HUES48 (cell line): ENCODE results near the gene SLC4A11.

ENCODE experiments used
- H3K27ac ChIP-seq: one replicate; pipeline ENCODE4 v1.7.0; 2013; ENCODE audit warnings: low read depth, low read length, inconsistent platforms
- H3K27me3 ChIP-seq: 2 replicates; pipeline ENCODE4 v1.6.1; 2013; ENCODE audit warnings: mild to moderate bottlenecking, low read length; ENCODE audit not compliant: control insufficient read depth, insufficient read depth
- H3K36me3 ChIP-seq: 2 replicates; pipeline ENCODE4 v1.6.1; 2013; ENCODE audit warnings: low read length; ENCODE audit not compliant: control insufficient read depth, insufficient read depth
- H3K4me1 ChIP-seq: 2 replicates; pipeline ENCODE4 v1.6.1; 2013; ENCODE audit warnings: mild to moderate bottlenecking, low read length; ENCODE audit not compliant: control insufficient read depth, insufficient read depth
- H3K4me3 ChIP-seq: 2 replicates; pipeline ENCODE4 v1.5.1; 2013; ENCODE audit warnings: mild to moderate bottlenecking, low read depth, low read length
- H3K9ac ChIP-seq: 2 replicates; pipeline ENCODE4 v1.6.1; 2013; ENCODE audit warnings: mild to moderate bottlenecking, low read depth, low read length, moderate library complexity
- H3K9me3 ChIP-seq: 2 replicates; pipeline ENCODE4 v1.6.1; 2013; ENCODE audit warnings: low read length; ENCODE audit not compliant: control insufficient read depth, insufficient read depth

Gene SLC4A11

GRCh38 chr20:3245711-3246110 lies 6.7 kb upstream of the SLC4A11 start:
- Histone ChIP-seq H3K9me3 (no peaks in the 10 kb centered on the region), H3K27me3 (peaks cover 37% of the 10 kb centered on the region), H3K27ac (no peak overlapping the region), H3K36me3 (no peaks in the 10 kb centered on the region), H3K9ac (no peak overlapping the region), H3K4me3 (no peak overlapping the region), H3K4me1 (peaks cover 8% of the 10 kb centered on the region)

GRCh38 chr20:3245156-3245555 lies 6.2 kb upstream of the SLC4A11 start:
- no peaks in the 10 kb centered on the region for H3K36me3 ChIP-seq
- no peaks in the 10 kb centered on the region for H3K9me3 ChIP-seq
- no peak overlapping the region for H3K27ac ChIP-seq
- H3K27me3 ChIP-seq, result peaks cover 42% of the 10 kb centered on the region
- H3K4me3 ChIP-seq, result no peak overlapping the region
- H3K9ac ChIP-seq, result no peak overlapping the region
- peaks cover 8% of the 10 kb centered on the region for H3K4me1 ChIP-seq

- H3K9ac ChIP-seq, result no peak overlapping the region
- H3K27ac ChIP-seq, result no peak overlapping the region
- no peaks in the 10 kb centered on the region for H3K36me3 ChIP-seq
- H3K9me3 ChIP-seq, result no peaks in the 10 kb centered on the region
- peaks cover 44% of the 10 kb centered on the region for H3K27me3 ChIP-seq
- no peak overlapping the region for H3K4me3 ChIP-seq
- peaks cover 4% of the 10 kb centered on the region for H3K4me1 ChIP-seq
These were observed 5.6 kb upstream of the SLC4A11 start for GRCh38 chr20:3244613-3245012.

- Histone ChIP-seq H3K36me3 (no peaks in the 10 kb centered on the region), H3K4me3 (no peak overlapping the region), H3K4me1 (peaks cover 1% of the 10 kb centered on the region; the same call in 1 of the 2 replicates), H3K27me3 (peaks cover 37% of the 10 kb centered on the region), H3K27ac (no peak overlapping the region), H3K9me3 (no peaks in the 10 kb centered on the region), H3K9ac (no peak overlapping the region)
These were observed 4.8 kb upstream of the SLC4A11 start for GRCh38 chr20:3243718-3244358.

GRCh38 chr20:3242172-3242692 lies 3.2 kb upstream of the SLC4A11 start:
- Histone ChIP-seq H3K4me1 (peaks cover 6% of the 10 kb centered on the region; the same call in 1 of the 2 replicates), H3K9me3 (no peaks in the 10 kb centered on the region), H3K27me3 (peaks cover 36% of the 10 kb centered on the region), H3K4me3 (no peak overlapping the region), H3K9ac (no peak overlapping the region), H3K36me3 (no peaks in the 10 kb centered on the region), H3K27ac (no peak overlapping the region)

- H3K9ac ChIP-seq, result no peak overlapping the region
- no peaks in the 10 kb centered on the region for H3K36me3 ChIP-seq
- H3K9me3 ChIP-seq, result no peaks in the 10 kb centered on the region
- H3K27me3 ChIP-seq, result peaks cover 44% of the 10 kb centered on the region
- peak overlapping the region; percentile 83; the same call in 1 of the 2 replicates for H3K4me3 ChIP-seq
- H3K4me1 ChIP-seq, result peaks cover 6% of the 10 kb centered on the region; the same call in 1 of the 2 replicates
- H3K27ac ChIP-seq, result no peak overlapping the region
These were observed 1.9 kb upstream of the SLC4A11 start for GRCh38 chr20:3240776-3241363.

GRCh38 chr20:3239867-3240775 lies 1.1 kb upstream of the SLC4A11 start:
- Histone ChIP-seq H3K4me3 (peak overlapping the region; percentile 83), H3K36me3 (no peaks in the 10 kb centered on the region), H3K9ac (peak overlapping the region; percentile 4; the same call in 1 of the 2 replicates), H3K27me3 (peaks cover 44% of the 10 kb centered on the region), H3K4me1 (peaks cover 6% of the 10 kb centered on the region; the same call in 1 of the 2 replicates), H3K27ac (no peak overlapping the region), H3K9me3 (no peaks in the 10 kb centered on the region)

GRCh38 chr20:3238616-3239025 lies 369 bp downstream of the SLC4A11 start:
- Histone ChIP-seq H3K4me1 (peaks cover 6% of the 10 kb centered on the region; the same call in 1 of the 2 replicates), H3K27me3 (peaks cover 44% of the 10 kb centered on the region), H3K36me3 (peaks cover 4% of the 10 kb centered on the region; the same call in 1 of the 2 replicates), H3K9ac (no peak overlapping the region), H3K9me3 (no peaks in the 10 kb centered on the region), H3K27ac (no peak overlapping the region), H3K4me3 (peak overlapping the region; percentile 83)

GRCh38 chr20:3237958-3238615 lies 903 bp downstream of the SLC4A11 start:
- H3K27me3 ChIP-seq, result peaks cover 44% of the 10 kb centered on the region
- no peak overlapping the region for H3K27ac ChIP-seq
- no peak overlapping the region for H3K9ac ChIP-seq

More at GRCh38 chr20:3237958-3238615, 903 bp downstream of the SLC4A11 start:
- peaks cover 6% of the 10 kb centered on the region; the same call in 1 of the 2 replicates for H3K4me1 ChIP-seq
- H3K9me3 ChIP-seq, result no peaks in the 10 kb centered on the region
- peaks cover 4% of the 10 kb centered on the region; the same call in 1 of the 2 replicates for H3K36me3 ChIP-seq
- peak overlapping the region; percentile 83 for H3K4me3 ChIP-seq
